ENCODE data around the gene MYEOV. TPM values are rescaled to one million over a fixed set of nuclear protein-coding genes. Genes with fewer than 3 reads are reported as not detected.
A peak's percentile ranks its signal among the peaks of the same experiment; 100 is the strongest.

Gene MYEOV
- total RNA-seq, 1 experiment from 2014 or later = 0.22 TPM

GRCh38 chr11:69343401-69344321 lies 49.7 kb downstream of the MYEOV start:
- Histone ChIP-seq H3K27me3 (ENCODE audit: insufficient read depth, low read length) (no peaks in the 10 kb centered on the region), H3K79me1 (ENCODE audit: insufficient read depth, low read depth, low read length, poor library complexity, severe bottlenecking) (no peaks in the 10 kb centered on the region), H2BK5ac (ENCODE audit: insufficient read length, low read length) (no peak overlapping the region), H3K23ac (ENCODE audit: insufficient read length, low read depth, low read length) (no peak overlapping the region), H3K4me2 (ENCODE audit: insufficient read depth, insufficient read length, low read length) (no peak overlapping the region), H4K20me1 (ENCODE audit: control insufficient read depth, insufficient read depth, insufficient read length) (no peaks in the 10 kb centered on the region), H3K79me2 (ENCODE audit: insufficient read depth, low read length) (no peaks in the 10 kb centered on the region), H2BK15ac (ENCODE audit: low read depth, low read length) (no peak overlapping the region), H4K8ac (replicated peaks; ENCODE audit: insufficient read length, low read depth, low read length) (no peak overlapping the region), H3K4ac (ENCODE audit: low read depth, low read length) (no peak overlapping the region), H3K23me2 (ENCODE audit: insufficient read length, low read depth, low read length, poor library complexity, severe bottlenecking) (no peaks in the 10 kb centered on the region), H4K5ac (ENCODE audit: insufficient read length, low read depth, low read length) (no peak overlapping the region), H3K9me3 (ENCODE audit: control insufficient read depth, low read depth, low read length) (no peaks in the 10 kb centered on the region), H3K18ac (ENCODE audit: insufficient read length, low read depth, low read length) (no peak overlapping the region), H2BK20ac (ENCODE audit: low read depth, low read length, poor library complexity, severe bottlenecking) (no peak overlapping the region), H2AK5ac (ENCODE audit: insufficient read length, low read length) (no peak overlapping the region), H2BK120ac (ENCODE audit: low read depth, low read length, poor library complexity, severe bottlenecking) (no peak overlapping the region), H3K14ac (ENCODE audit: insufficient read depth, low read length) (no peak overlapping the region), H3T11ph (ENCODE audit: low read length) (no peak overlapping the region), H3K56ac (ENCODE audit: insufficient read length, low read depth, low read length) (no peak overlapping the region), H3K9ac (ENCODE audit: extremely low read depth, insufficient read length, low read length) (no peak overlapping the region), H4K91ac (ENCODE audit: insufficient read length, low read depth, low read length) (no peak overlapping the region), H3K27ac (ENCODE audit: insufficient read length, low read depth, low read length) (no peak overlapping the region), H2BK12ac (ENCODE audit: insufficient read length, low read depth, low read length) (no peak overlapping the region), H2AFZ (ENCODE audit: low read length) (no peak overlapping the region), H3K4me1 (ENCODE audit: insufficient read depth, low read length) (no peaks in the 10 kb centered on the region)
- WGBS (ENCODE audit: extremely low coverage, insufficient read length, low lambda C conversion rate) = no CpG with 5 or more reads among the region's 13 CpGs
- peak overlapping the region in 1 of 3 experiments; percentile 65; a peak in 1 of 7 replicates for H3K27ac Mint-ChIP-seq
- no peaks in the 10 kb centered on the region for H3K27me3 Mint-ChIP-seq (ENCODE audit: low read depth)
- H3K4me3 Mint-ChIP-seq = no peak overlapping the region
- H3K9me3 Mint-ChIP-seq = peaks cover 6 to 17% of the 10 kb centered on the region in 2 experiments
- TF ChIP-seq, protein P1, sequence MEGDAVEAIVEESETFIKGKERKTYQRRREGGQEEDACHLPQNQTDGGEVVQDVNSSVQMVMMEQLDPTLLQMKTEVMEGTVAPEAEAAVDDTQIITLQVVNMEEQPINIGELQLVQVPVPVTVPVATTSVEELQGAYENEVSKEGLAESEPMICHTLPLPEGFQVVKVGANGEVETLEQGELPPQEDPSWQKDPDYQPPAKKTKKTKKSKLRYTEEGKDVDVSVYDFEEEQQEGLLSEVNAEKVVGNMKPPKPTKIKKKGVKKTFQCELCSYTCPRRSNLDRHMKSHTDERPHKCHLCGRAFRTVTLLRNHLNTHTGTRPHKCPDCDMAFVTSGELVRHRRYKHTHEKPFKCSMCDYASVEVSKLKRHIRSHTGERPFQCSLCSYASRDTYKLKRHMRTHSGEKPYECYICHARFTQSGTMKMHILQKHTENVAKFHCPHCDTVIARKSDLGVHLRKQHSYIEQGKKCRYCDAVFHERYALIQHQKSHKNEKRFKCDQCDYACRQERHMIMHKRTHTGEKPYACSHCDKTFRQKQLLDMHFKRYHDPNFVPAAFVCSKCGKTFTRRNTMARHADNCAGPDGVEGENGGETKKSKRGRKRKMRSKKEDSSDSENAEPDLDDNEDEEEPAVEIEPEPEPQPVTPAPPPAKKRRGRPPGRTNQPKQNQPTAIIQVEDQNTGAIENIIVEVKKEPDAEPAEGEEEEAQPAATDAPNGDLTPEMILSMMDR (conservative IDR thresholded peaks at IDR 0.05) = no peak
- DNase-seq = peak; percentile 17
- peaks cover 3 to 6% (median 6%) of the 10 kb centered on the region in 3 experiments for H3K36me3 Mint-ChIP-seq (ENCODE audit: insufficient read depth in 1 of 3, low read depth in 3 of 3)
- H3K4me1 Mint-ChIP-seq = peaks cover 4 to 6% of the 10 kb centered on the region in 2 experiments

All from H9 (cell line).